Fibroblast of lung (primary cell): ENCODE results near the gene PTCH2. TPM values are rescaled to one million over a fixed set of nuclear protein-coding genes. Genes with fewer than 3 reads are reported as not detected.

Experiments
- DNase-seq, 2 donors: peaks; one replicate each; pipeline versions ENCODE4 v3.0.0 to v3.0.0-alpha.2; 2010; ENCODE audit warnings: low read depth in 2 of 2
- H2AFZ ChIP-seq: 2 replicates; pipeline ENCODE4 v1.5.1; 2012; ENCODE audit warnings: low read length, control low read depth, inconsistent platforms
- H3K27ac ChIP-seq: 2 replicates; pipeline ENCODE4 v1.5.1; 2011; ENCODE audit warnings: low read length, control low read depth; ENCODE audit not compliant: insufficient read depth
- H3K27me3 ChIP-seq: 2 replicates; pipeline ENCODE4 v1.5.1; 2011; ENCODE audit warnings: mild to moderate bottlenecking, low read length; ENCODE audit not compliant: control insufficient read depth, insufficient read depth
- H3K36me3 ChIP-seq: 2 replicates; pipeline ENCODE4 v1.5.1; 2011; ENCODE audit warnings: low read length; ENCODE audit not compliant: control insufficient read depth, insufficient read depth
- H3K4me1 ChIP-seq: 2 replicates; pipeline ENCODE4 v1.5.1; 2011; ENCODE audit warnings: low read length; ENCODE audit not compliant: control insufficient read depth, insufficient read depth; ENCODE audit errors: extremely low read depth
- H3K4me2 ChIP-seq: 2 replicates; pipeline ENCODE4 v1.5.1; 2011; ENCODE audit warnings: low read length, control low read depth; ENCODE audit not compliant: insufficient read depth; ENCODE audit errors: extremely low read depth
- H3K4me3 ChIP-seq, 4 experiments: fragments of 200-600 bp in 1 of 4; sonication (generic) in 1 of 4; replicated peaks in 1 of 4; 2 replicates each; pipeline ENCODE4 v1.5.1; 2011 to 2016; ENCODE audit warnings: low read length in 4 of 4, low read depth in 3 of 4, mild to moderate bottlenecking in 3 of 4, control low read depth in 2 of 4, inconsistent platforms in 1 of 4, mixed read lengths in 1 of 4; ENCODE audit not compliant: insufficient read depth in 1 of 4; ENCODE audit errors: control extremely low read depth in 1 of 4
- H3K79me2 ChIP-seq: 2 replicates; pipeline ENCODE4 v1.5.1; 2012; ENCODE audit warnings: mild to moderate bottlenecking, low read length, inconsistent platforms; ENCODE audit not compliant: control insufficient read depth, insufficient read depth
- H3K9ac ChIP-seq: 2 replicates; pipeline ENCODE4 v1.5.1; 2011; ENCODE audit warnings: mild to moderate bottlenecking, low read length, control low read depth; ENCODE audit not compliant: insufficient read depth
- H3K9me3 ChIP-seq: 2 replicates; pipeline ENCODE4 v1.5.1; 2012; ENCODE audit warnings: low read depth, low read length; ENCODE audit not compliant: control insufficient read depth, insufficient read depth
- H4K20me1 ChIP-seq: 2 replicates; pipeline ENCODE4 v1.5.1; 2011; ENCODE audit warnings: low read length; ENCODE audit not compliant: control insufficient read depth, insufficient read depth; ENCODE audit errors: extremely low read depth
- EZH2 ChIP-seq: IDR thresholded peaks from 2 replicates; pipeline ENCODE4 v1.5.1; 2012; ENCODE audit warnings: low read length, control low read depth, mild to moderate bottlenecking; ENCODE audit errors: missing control alignments
- polyA minus RNA-seq: library from RNA; depleted of rRNA, polyadenylated mRNA; stranded (reverse); fragments of >200 nt; gene quantifications from 2 replicates; pipeline ENCODE4 v1.2.3, GENCODE V29; 2011; ENCODE audit warnings: low replicate concordance
- polyA plus RNA-seq, 2 donors: library from polyadenylated mRNA; depleted of rRNA in 1 of 2; stranded (reverse) in 1 of 2; unstranded in 1 of 2; fragments of >200 nt; gene quantifications; 2 replicates each; pipeline ENCODE4 v1.2.1, GENCODE V29; 2011 to 2012; ENCODE audit warnings: missing spikeins in 1 of 2
- total RNA-seq: library from RNA; depleted of rRNA; stranded (reverse); fragments of >200 nt; gene quantifications from 2 replicates; pipeline ENCODE4 v1.2.1, GENCODE V29; 2014
- TF ChIP-seq, protein P1 (sequence below), 2 donors: IDR thresholded peaks in 1 of 2; conservative IDR thresholded peaks in 1 of 2; 1 replicate in 1 of 2; 2 replicates in 1 of 2; pipeline ENCODE4 v1.5.1; 2011 to 2012; ENCODE audit warnings: low read length in 2 of 2, control low read depth in 1 of 2, inconsistent platforms in 1 of 2, low read depth in 1 of 2, mild to moderate bottlenecking in 1 of 2

The PTCH2 gene, protein sequence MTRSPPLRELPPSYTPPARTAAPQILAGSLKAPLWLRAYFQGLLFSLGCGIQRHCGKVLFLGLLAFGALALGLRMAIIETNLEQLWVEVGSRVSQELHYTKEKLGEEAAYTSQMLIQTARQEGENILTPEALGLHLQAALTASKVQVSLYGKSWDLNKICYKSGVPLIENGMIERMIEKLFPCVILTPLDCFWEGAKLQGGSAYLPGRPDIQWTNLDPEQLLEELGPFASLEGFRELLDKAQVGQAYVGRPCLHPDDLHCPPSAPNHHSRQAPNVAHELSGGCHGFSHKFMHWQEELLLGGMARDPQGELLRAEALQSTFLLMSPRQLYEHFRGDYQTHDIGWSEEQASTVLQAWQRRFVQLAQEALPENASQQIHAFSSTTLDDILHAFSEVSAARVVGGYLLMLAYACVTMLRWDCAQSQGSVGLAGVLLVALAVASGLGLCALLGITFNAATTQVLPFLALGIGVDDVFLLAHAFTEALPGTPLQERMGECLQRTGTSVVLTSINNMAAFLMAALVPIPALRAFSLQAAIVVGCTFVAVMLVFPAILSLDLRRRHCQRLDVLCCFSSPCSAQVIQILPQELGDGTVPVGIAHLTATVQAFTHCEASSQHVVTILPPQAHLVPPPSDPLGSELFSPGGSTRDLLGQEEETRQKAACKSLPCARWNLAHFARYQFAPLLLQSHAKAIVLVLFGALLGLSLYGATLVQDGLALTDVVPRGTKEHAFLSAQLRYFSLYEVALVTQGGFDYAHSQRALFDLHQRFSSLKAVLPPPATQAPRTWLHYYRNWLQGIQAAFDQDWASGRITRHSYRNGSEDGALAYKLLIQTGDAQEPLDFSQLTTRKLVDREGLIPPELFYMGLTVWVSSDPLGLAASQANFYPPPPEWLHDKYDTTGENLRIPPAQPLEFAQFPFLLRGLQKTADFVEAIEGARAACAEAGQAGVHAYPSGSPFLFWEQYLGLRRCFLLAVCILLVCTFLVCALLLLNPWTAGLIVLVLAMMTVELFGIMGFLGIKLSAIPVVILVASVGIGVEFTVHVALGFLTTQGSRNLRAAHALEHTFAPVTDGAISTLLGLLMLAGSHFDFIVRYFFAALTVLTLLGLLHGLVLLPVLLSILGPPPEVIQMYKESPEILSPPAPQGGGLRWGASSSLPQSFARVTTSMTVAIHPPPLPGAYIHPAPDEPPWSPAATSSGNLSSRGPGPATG
- total RNA-seq (0.50 TPM in 1 of 2 replicates, not detected in the other), polyA plus RNA-seq (0.15 and 0.23 TPM in 2 replicates), polyA minus RNA-seq (0.20 and 0.63 TPM in 2 replicates)
- 0.31 and 0.44 TPM in 2 replicates for polyA plus RNA-seq (2012)

DNA sequence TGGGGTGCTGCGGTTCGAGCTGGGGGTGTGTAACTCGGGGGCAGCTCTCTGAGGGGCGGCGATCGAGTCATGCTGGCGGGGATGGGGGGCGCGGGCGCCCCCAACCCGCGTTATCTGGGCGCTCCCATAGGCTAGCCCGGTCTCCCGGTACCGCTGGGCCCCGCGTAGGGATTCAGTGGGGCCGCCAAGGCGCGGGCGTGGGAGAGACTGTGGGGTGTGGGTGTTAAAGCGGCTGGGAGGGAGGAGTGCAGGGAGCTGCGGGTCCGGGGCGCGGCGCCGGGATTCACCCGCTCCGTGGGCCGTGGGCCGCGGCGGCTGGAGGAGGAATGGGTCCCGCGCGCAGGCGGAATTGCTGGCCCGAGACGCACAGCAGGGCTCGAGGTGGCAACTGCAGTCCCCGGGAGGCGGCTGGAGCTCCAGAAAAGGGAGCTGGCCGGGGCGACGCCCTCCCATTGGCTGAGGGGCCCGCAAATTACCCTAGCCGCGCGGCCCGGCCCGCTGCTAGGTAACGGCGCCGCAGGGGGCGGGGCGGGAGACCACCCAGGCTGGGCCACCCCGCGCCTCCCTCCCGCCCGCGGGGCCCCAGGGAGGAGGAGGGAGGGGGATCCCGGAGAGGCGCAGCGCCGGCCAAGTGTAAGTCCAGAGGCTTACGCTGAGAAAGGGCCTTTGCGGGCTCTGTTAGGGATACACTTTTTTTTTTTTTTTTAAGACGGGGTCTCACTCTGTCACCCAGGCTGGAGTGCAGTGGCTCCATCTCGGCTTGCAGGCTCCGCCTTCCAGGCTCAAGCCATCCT lies at the start of gene PTCH2:
PTCH2 (minus strand) TSS at position 392 of the 794 bp plus-strand sequence; CDS start at position 71, 321 bp downstream.
- H3K36me3 ChIP-seq, result no peaks in the 10 kb centered on the region
- H4K20me1 ChIP-seq, result no peaks in the 10 kb centered on the region
- H3K4me2 ChIP-seq, result peak within 1 kb of the TSS; percentile 93
- TF ChIP-seq, protein P1, sequence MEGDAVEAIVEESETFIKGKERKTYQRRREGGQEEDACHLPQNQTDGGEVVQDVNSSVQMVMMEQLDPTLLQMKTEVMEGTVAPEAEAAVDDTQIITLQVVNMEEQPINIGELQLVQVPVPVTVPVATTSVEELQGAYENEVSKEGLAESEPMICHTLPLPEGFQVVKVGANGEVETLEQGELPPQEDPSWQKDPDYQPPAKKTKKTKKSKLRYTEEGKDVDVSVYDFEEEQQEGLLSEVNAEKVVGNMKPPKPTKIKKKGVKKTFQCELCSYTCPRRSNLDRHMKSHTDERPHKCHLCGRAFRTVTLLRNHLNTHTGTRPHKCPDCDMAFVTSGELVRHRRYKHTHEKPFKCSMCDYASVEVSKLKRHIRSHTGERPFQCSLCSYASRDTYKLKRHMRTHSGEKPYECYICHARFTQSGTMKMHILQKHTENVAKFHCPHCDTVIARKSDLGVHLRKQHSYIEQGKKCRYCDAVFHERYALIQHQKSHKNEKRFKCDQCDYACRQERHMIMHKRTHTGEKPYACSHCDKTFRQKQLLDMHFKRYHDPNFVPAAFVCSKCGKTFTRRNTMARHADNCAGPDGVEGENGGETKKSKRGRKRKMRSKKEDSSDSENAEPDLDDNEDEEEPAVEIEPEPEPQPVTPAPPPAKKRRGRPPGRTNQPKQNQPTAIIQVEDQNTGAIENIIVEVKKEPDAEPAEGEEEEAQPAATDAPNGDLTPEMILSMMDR (conservative IDR thresholded peaks at IDR 0.05 in 1 of 2, IDR thresholded peaks at IDR 0.05 in 1 of 2; ENCODE audit: low read depth in 1 of 2, low read length in 2 of 2), result no peak
- no peak for TF ChIP-seq EZH2
- peak within 1 kb of the TSS; percentile 45 to 68 (median 59) for H3K4me3 ChIP-seq
- H2AFZ ChIP-seq, result peak within 1 kb of the TSS; percentile 49
- peak; percentile 66 to 71 for DNase-seq
- H3K79me2 ChIP-seq, result no peaks in the 10 kb centered on the region
- no peaks in the 10 kb centered on the region for H3K27me3 ChIP-seq
- H3K9ac ChIP-seq, result peak within 1 kb of the TSS; percentile 59
- H3K27ac ChIP-seq, result no peak within 1 kb of the TSS
- no peaks in the 10 kb centered on the region for H3K4me1 ChIP-seq
- H3K9me3 ChIP-seq, result no peaks in the 10 kb centered on the region

DNA sequence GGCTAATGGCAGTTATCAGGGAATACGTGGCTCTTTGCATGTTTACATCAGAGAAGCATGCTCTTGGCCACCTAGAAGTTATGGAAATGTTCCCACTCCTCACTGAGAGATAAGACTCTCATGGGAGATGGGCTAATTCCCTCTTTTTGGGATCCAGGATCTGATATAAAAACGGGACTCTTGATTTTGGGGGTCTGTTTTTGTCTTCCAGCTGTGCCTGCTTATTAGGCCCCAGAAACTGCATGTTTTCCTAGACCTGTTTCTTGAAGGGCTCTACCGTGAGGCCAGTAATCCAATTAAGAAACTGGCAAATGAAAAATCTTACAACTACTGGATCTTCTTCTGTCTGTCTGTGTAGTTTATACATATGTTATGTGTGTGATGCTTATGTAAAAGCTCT lies 47.0 kb upstream of the PTCH2 start:
- H3K9ac ChIP-seq, result no peak overlapping the region
- no peak overlapping the region for H3K27ac ChIP-seq
- DNase-seq, result no peak
- no peaks in the 10 kb centered on the region for H4K20me1 ChIP-seq
- H2AFZ ChIP-seq, result no peak overlapping the region
- H3K36me3 ChIP-seq, result peaks cover 2% of the 10 kb centered on the region
- H3K79me2 ChIP-seq, result no peaks in the 10 kb centered on the region
- TF ChIP-seq, protein P1 (conservative IDR thresholded peaks at IDR 0.05 in 1 of 2, IDR thresholded peaks at IDR 0.05 in 1 of 2; ENCODE audit: low read depth in 1 of 2, low read length in 2 of 2), result no peak
- TF ChIP-seq EZH2, result no peak
- peaks cover 7% of the 10 kb centered on the region for H3K4me1 ChIP-seq
- no peaks in the 10 kb centered on the region for H3K9me3 ChIP-seq
- no peak overlapping the region for H3K4me2 ChIP-seq
- H3K4me3 ChIP-seq, result no peak overlapping the region
- no peaks in the 10 kb centered on the region for H3K27me3 ChIP-seq
